Endothelial cell of umbilical vein (primary cell): ENCODE measurements around the gene RUNDC3A. TPM values are rescaled to one million over a fixed set of nuclear protein-coding genes. Genes with fewer than 3 reads are reported as not detected.

Experiments
- BruUV-seq: library from RNA; stranded (reverse); fragments of 400-500 nt; replicated peaks from 2 replicates; lab custom pipeline; 2021; lab: Mats Ljungman, UMichigan
- CTCF ChIA-PET: fragments of 300-600, 350-600 bp; sonication (Branson Sonifier 250); formaldehyde crosslinking; loops from one replicate; lab custom pipeline; 2021; ENCODE audit warnings: antibody characterized with exemption, inconsistent platforms; lab: Charles Lee
- POLR2A ChIA-PET: fragments of 300-600, 350-600 bp; sonication (Branson Sonifier 250); formaldehyde crosslinking; loops from one replicate; lab custom pipeline; 2021; ENCODE audit warnings: antibody characterized with exemption, inconsistent platforms; lab: Charles Lee
- DNase-seq: peaks from one replicate; pipeline ENCODE4 v3.0.0-alpha.2; 2011; ENCODE audit warnings: low read depth, low spot score
- FAIRE-seq: peaks from 2 replicates; lab custom pipeline; 2011; peaks lifted over from hg19 to GRCh38; lab: Jason Lieb, UNC
- H2AFZ ChIP-seq: 2 replicates; pipeline ENCODE4 v1.6.0; 2012; ENCODE audit warnings: low read depth, low read length, control low read depth, inconsistent platforms
- H3K27ac ChIP-seq: 2 replicates; pipeline ENCODE4 v1.5.1; 2011; ENCODE audit warnings: low read depth, mild to moderate bottlenecking, control low read depth, low read length, moderate library complexity; ENCODE audit not compliant: insufficient read depth
- H3K27me3 ChIP-seq, 2 experiments: 2 replicates each; pipeline versions ENCODE4 v1.6.0 to v1.6.1; 2011; ENCODE audit warnings: low read length in 2 of 2, mixed read lengths in 1 of 2; ENCODE audit not compliant: control insufficient read depth in 2 of 2, insufficient read depth in 2 of 2
- H3K36me3 ChIP-seq, 2 experiments: 2 replicates in 1 of 2; 3 replicates in 1 of 2; pipeline ENCODE4 v1.5.1; 2011; ENCODE audit warnings: low read length in 2 of 2, mild to moderate bottlenecking in 1 of 2, moderate library complexity in 1 of 2; ENCODE audit not compliant: control insufficient read depth in 2 of 2, insufficient read depth in 2 of 2; ENCODE audit errors: extremely low read depth in 1 of 2
- H3K4me1 ChIP-seq: 3 replicates; pipeline ENCODE4 v1.5.1; 2011; ENCODE audit warnings: mild to moderate bottlenecking, low read length; ENCODE audit not compliant: control insufficient read depth, insufficient read depth; ENCODE audit errors: extremely low read depth
- H3K4me2 ChIP-seq: 2 replicates; pipeline ENCODE4 v1.6.1; 2011; ENCODE audit warnings: low read length, control low read depth, mixed read lengths; ENCODE audit not compliant: insufficient read depth
- H3K4me3 ChIP-seq, 3 experiments: fragments of 200-600 bp in 1 of 3; sonication (generic), shearing (Covaris generic) in 1 of 3; replicated peaks in 1 of 3; 2 replicates each; pipeline ENCODE4 v1.5.1; 2011 to 2016; ENCODE audit warnings: control low read depth in 3 of 3, low read length in 3 of 3, mild to moderate bottlenecking in 2 of 3, inconsistent platforms in 1 of 3, low read depth in 1 of 3, moderate library complexity in 1 of 3; ENCODE audit not compliant: insufficient read depth in 1 of 3
- H3K79me2 ChIP-seq: 2 replicates; pipeline ENCODE4 v1.6.0; 2012; ENCODE audit warnings: low read length, inconsistent platforms; ENCODE audit not compliant: control insufficient read depth, insufficient read depth
- H3K9ac ChIP-seq: replicated peaks from 2 replicates; pipeline ENCODE3; 2011; ENCODE audit warnings: low read length, control low read depth; ENCODE audit not compliant: insufficient read depth; ENCODE audit errors: extremely low read depth
- H3K9me1 ChIP-seq: replicated peaks from 3 replicates; pipeline ENCODE4 v1.6.0; 2011; ENCODE audit warnings: mild to moderate bottlenecking, low read length; ENCODE audit not compliant: control insufficient read depth, insufficient read depth; ENCODE audit errors: extremely low read depth
- H3K9me3 ChIP-seq: replicated peaks from 2 replicates; pipeline ENCODE4 v1.5.1; 2012; ENCODE audit warnings: low read length, inconsistent platforms; ENCODE audit not compliant: control insufficient read depth, insufficient read depth
- H4K20me1 ChIP-seq: replicated peaks from 2 replicates; pipeline ENCODE3; 2011; ENCODE audit warnings: mild to moderate bottlenecking, low read length; ENCODE audit not compliant: control insufficient read depth, insufficient read depth; ENCODE audit errors: extremely low read depth
- EZH2 ChIP-seq: IDR thresholded peaks from 2 replicates; pipeline ENCODE4 v1.6.1; 2012; ENCODE audit warnings: borderline replicate concordance, low read depth, mild to moderate bottlenecking, moderate library complexity, low read length, inconsistent platforms; ENCODE audit not compliant: severe bottlenecking
- FOS ChIP-seq: IDR thresholded peaks from 2 replicates; pipeline ENCODE4 v1.6.1; 2011; ENCODE audit warnings: mild to moderate bottlenecking, low read length, moderate library complexity, borderline replicate concordance; ENCODE audit not compliant: insufficient read depth
- GATA2 ChIP-seq: IDR thresholded peaks from 2 replicates; pipeline ENCODE4 v1.7.0; 2011; ENCODE audit warnings: low read depth, mild to moderate bottlenecking, moderate library complexity, mixed read lengths, low read length; ENCODE audit not compliant: insufficient read length, insufficient read depth
- JUN ChIP-seq: IDR thresholded peaks from 2 replicates; pipeline ENCODE4 v1.6.1; 2011; ENCODE audit warnings: borderline replicate concordance, low read depth; ENCODE audit not compliant: insufficient read length, insufficient read depth
- dilution Hi-C: fragments of 300-500 bp; cut with MboI; formaldehyde crosslinking; loops from one replicate; pipeline ENCODE4 v1.15.0; 2019; ENCODE audit warnings: low sequenced_read_pairs; ENCODE audit not compliant: extremely low pct_ligation_motif_present
- intact Hi-C: fragments of 100-400 bp; cut with micrococcal nuclease; formaldehyde crosslinking; loops from one replicate; pipeline ENCODE4 v1.10.0; 2022
- polyA plus RNA-seq, 4 experiments: library from polyadenylated mRNA; depleted of rRNA in 3 of 4; stranded (reverse) in 3 of 4; unstranded in 1 of 4; fragments of >200 nt; gene quantifications; 2 replicates each; pipeline versions ENCODE4 v1.2.1 to v1.2.3, GENCODE V29; 2011 to 2012; ENCODE audit warnings: missing spikeins in 1 of 4
- total RNA-seq: library from RNA; stranded (reverse); gene quantifications from 2 replicates; pipeline ENCODE4 v1.2.3, GENCODE V29; 2021
- TF ChIP-seq, protein P1 (sequence below), 2 donors: IDR thresholded peaks; 1 replicate in 1 of 2; 2 replicates in 1 of 2; pipeline ENCODE4 v1.5.1; 2011; ENCODE audit warnings: low read length in 2 of 2, mild to moderate bottlenecking in 2 of 2, moderate library complexity in 2 of 2, control low read depth in 1 of 2, inconsistent platforms in 1 of 2, low read depth in 1 of 2; ENCODE audit not compliant: insufficient read depth in 1 of 2; ENCODE audit errors: extremely low read depth in 1 of 2

Gene RUNDC3A
- total and polyA plus RNA-seq, 2 donors (not counting 3 experiments of a cell fraction or from before 2014, with no cell fraction given), result 0.12 TPM; not detected in 1

DNA sequence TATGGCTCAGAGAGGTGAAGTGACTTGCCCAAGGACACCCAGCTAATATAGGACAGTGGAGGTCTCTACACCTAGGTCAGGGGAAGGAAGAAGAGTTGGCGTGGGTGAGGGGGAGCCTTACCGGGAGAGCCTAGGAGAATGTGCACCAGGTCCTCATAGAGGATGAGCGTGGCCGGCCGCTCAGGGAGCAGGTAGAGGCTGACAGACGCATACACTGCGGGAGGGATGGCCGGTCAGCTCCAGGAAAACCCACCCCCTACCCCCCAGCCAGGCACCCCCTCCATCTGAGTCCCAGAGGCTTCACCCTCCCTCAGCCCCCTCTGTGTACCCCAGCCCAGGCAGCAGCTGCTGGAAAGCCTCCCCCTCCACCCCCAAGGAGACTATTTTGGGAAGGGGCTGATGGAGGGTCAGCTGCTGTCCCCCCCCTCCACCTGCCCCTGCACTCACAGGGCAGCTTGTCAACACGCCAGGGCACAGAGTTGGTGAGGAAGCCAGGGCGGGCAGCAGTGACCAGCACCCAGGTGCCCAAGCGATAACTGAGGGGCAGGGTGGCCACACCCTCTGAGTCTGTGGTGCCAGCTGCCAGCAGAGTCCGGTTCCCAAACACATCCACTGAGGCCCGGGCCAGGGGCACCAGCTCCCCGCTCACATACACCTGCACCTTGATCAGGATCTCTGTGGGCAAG lies 51.2 kb downstream of the RUNDC3A start:
- Histone ChIP-seq H3K9ac (no peak overlapping the region), H3K4me3 (no peak overlapping the region), H3K79me2 (no peaks in the 10 kb centered on the region), H2AFZ (no peak overlapping the region), H3K9me1 (no peaks in the 10 kb centered on the region), H3K36me3 (no peaks in the 10 kb centered on the region), H3K9me3 (no peaks in the 10 kb centered on the region), H4K20me1 (no peaks in the 10 kb centered on the region), H3K27me3 (no peaks in the 10 kb centered on the region), H3K4me1 (peaks cover 5% of the 10 kb centered on the region), H3K27ac (no peak overlapping the region), H3K4me2 (no peak overlapping the region)
- FAIRE-seq, result no peak
- ChIA-PET CTCF (interaction anchor here (0.7 to 2.1 kb wide), 3 partner anchors 14 to 164 kb away, joined by 4 to 8 read pairs (median 4); no protein-coding TSS in a partner anchor), POLR2A (no interaction called here)
- intact Hi-C loops (no loop called here), dilution Hi-C loops (no loop called here)
- no peak for DNase-seq
- TF ChIP-seq GATA2 (no peak), EZH2 (no peak), JUN (no peak), FOS (no peak)
- TF ChIP-seq, protein P1, sequence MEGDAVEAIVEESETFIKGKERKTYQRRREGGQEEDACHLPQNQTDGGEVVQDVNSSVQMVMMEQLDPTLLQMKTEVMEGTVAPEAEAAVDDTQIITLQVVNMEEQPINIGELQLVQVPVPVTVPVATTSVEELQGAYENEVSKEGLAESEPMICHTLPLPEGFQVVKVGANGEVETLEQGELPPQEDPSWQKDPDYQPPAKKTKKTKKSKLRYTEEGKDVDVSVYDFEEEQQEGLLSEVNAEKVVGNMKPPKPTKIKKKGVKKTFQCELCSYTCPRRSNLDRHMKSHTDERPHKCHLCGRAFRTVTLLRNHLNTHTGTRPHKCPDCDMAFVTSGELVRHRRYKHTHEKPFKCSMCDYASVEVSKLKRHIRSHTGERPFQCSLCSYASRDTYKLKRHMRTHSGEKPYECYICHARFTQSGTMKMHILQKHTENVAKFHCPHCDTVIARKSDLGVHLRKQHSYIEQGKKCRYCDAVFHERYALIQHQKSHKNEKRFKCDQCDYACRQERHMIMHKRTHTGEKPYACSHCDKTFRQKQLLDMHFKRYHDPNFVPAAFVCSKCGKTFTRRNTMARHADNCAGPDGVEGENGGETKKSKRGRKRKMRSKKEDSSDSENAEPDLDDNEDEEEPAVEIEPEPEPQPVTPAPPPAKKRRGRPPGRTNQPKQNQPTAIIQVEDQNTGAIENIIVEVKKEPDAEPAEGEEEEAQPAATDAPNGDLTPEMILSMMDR (IDR thresholded peaks at IDR 0.05; ENCODE audit: extremely low read depth in 1 of 2, insufficient read depth in 1 of 2, low read depth in 1 of 2, low read length in 2 of 2), result no peak
- no TSS peak for BruUV-seq
